ENCODE measurements around the gene ZCCHC14. TPM values are rescaled to one million over a fixed set of nuclear protein-coding genes. Genes with fewer than 3 reads are reported as not detected.

The ZCCHC14 gene
- total RNA-seq, 1 donor from 2014 or later: 16.7 TPM

- ATAC-seq (no peak), DNase-seq (no peak)
- intact Hi-C loops (cut with micrococcal nuclease): no loop called here
Observed at GRCh38 chr16:87420026-87421002, 72.5 kb downstream of the ZCCHC14 start.

GRCh38 chr16:87418644-87419043 is 74.2 kb downstream of the ZCCHC14 start:
- DNase-seq (no peak), ATAC-seq (no peak)
- intact Hi-C loops (cut with micrococcal nuclease): no loop called here

GRCh38 chr16:87418216-87418615 is 74.6 kb downstream of the ZCCHC14 start:
- ATAC-seq: no peak
- DNase-seq: no peak
- intact Hi-C loops (cut with micrococcal nuclease): no loop called here

GRCh38 chr16:87417528-87417910 is 75.3 kb downstream of the ZCCHC14 start:
- no peak for DNase-seq
- peak; percentile 25 for ATAC-seq
- intact Hi-C loops (cut with micrococcal nuclease): no loop called here

- DNase-seq (peak; percentile 50), ATAC-seq (no peak)
Observed at GRCh38 chr16:87416826-87417527, 75.8 kb downstream of the ZCCHC14 start.

GRCh38 chr16:87415441-87415840 is 77.4 kb downstream of the ZCCHC14 start:
- ATAC-seq: no peak
- DNase-seq: no peak
- intact Hi-C loops (cut with micrococcal nuclease): no loop called here

More at GRCh38 chr16:87416826-87417527, 75.8 kb downstream of the ZCCHC14 start:
- intact Hi-C loops (cut with micrococcal nuclease): no loop called here

- intact Hi-C loops (cut with micrococcal nuclease): no loop called here
- ATAC-seq: no peak
- no peak for DNase-seq
Observed at GRCh38 chr16:87414251-87414680, 78.6 kb downstream of the ZCCHC14 start.

- DNase-seq (no peak), ATAC-seq (no peak)
- intact Hi-C loops (cut with micrococcal nuclease): no loop called here
Observed at GRCh38 chr16:87412996-87413421, 79.8 kb downstream of the ZCCHC14 start.

- ATAC-seq (no peak), DNase-seq (no peak)
- intact Hi-C loops (cut with micrococcal nuclease): no loop called here
Observed at GRCh38 chr16:87412371-87412995, 80.3 kb downstream of the ZCCHC14 start.

GRCh38 chr16:87411375-87412271 is 81.2 kb downstream of the ZCCHC14 start:
- no peak for DNase-seq
- no peak for ATAC-seq
- intact Hi-C loops (cut with micrococcal nuclease): no loop called here

GRCh38 chr16:87410968-87411367 is 81.9 kb downstream of the ZCCHC14 start:
- ATAC-seq (no peak), DNase-seq (no peak)
- intact Hi-C loops (cut with micrococcal nuclease): no loop called here

- ATAC-seq: no peak
- intact Hi-C loops (cut with micrococcal nuclease): no loop called here
- DNase-seq: no peak
Observed at GRCh38 chr16:87410530-87410929, 82.3 kb downstream of the ZCCHC14 start.

GRCh38 chr16:87409781-87410180 is 83.0 kb downstream of the ZCCHC14 start:
- DNase-seq (no peak), ATAC-seq (no peak)
- intact Hi-C loops (cut with micrococcal nuclease): no loop called here

GRCh38 chr16:87409153-87409552 is 83.7 kb downstream of the ZCCHC14 start:
- DNase-seq: no peak
- intact Hi-C loops (cut with micrococcal nuclease): no loop called here
- ATAC-seq: no peak

GRCh38 chr16:87407511-87408112 is 85.2 kb downstream of the ZCCHC14 start:
- intact Hi-C loops (cut with micrococcal nuclease): no loop called here

GRCh38 chr16:87406495-87407088 is 86.2 kb downstream of the ZCCHC14 start:
- ATAC-seq (no peak), DNase-seq (no peak)
- intact Hi-C loops (cut with micrococcal nuclease): no loop called here

More at GRCh38 chr16:87407511-87408112, 85.2 kb downstream of the ZCCHC14 start:
- DNase-seq (peak; percentile 49), ATAC-seq (peak; percentile 32)

- ATAC-seq (peak; percentile 54), DNase-seq (no peak)
- intact Hi-C loops (cut with micrococcal nuclease): no loop called here
Observed at GRCh38 chr16:87404764-87405625, 87.8 kb downstream of the ZCCHC14 start.
